ENCODE results near the gene NELL1. TPM values are rescaled to one million over a fixed set of nuclear protein-coding genes. Genes with fewer than 3 reads are reported as not detected.
A peak's percentile ranks its signal among the peaks of the same experiment; 100 is the strongest.

NELL1 gene
- total RNA-seq, 2 donors from 2014 or later, result 1.8 to 10.3 TPM

DNA sequence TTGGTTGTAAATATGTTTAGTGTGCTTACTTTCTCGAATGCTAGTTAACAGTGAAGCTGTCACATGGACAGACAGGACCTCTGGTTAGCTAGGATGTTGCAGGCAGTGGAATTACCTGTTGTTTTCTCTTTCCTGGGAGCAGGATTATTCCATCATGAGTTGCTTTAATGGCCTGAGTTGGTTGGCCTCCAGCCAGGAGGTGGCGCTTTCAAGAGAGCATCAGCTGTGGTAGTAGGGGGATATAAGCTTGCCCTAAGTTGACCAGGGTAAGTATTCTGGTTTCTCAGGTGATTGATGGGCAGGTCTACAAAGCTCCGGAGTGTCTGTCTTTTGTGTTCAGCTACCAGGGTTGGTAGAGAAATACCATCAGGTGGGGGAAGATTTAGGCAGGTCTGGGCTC lies 43.5 kb downstream of the NELL1 start:
- DNase-seq (ENCODE audit: low spot score), result no peak
- H3K4me1 ChIP-seq (replicated peaks), result no peaks in the 10 kb centered on the region
- no peaks in the 10 kb centered on the region for H3K9me3 ChIP-seq
- WGBS, result 66% methylated on average over 3 of the region's 3 CpGs
- H3K36me3 ChIP-seq, result no peaks in the 10 kb centered on the region
- H3K27ac ChIP-seq, result no peak overlapping the region
- no peak overlapping the region for H3K4me3 ChIP-seq
- TF ChIP-seq POLR2A (IDR thresholded peaks at IDR 0.05), result no peak
- no peak for TF ChIP-seq POLR2AphosphoS5 (IDR thresholded peaks at IDR 0.05)
- TF ChIP-seq, protein P1, sequence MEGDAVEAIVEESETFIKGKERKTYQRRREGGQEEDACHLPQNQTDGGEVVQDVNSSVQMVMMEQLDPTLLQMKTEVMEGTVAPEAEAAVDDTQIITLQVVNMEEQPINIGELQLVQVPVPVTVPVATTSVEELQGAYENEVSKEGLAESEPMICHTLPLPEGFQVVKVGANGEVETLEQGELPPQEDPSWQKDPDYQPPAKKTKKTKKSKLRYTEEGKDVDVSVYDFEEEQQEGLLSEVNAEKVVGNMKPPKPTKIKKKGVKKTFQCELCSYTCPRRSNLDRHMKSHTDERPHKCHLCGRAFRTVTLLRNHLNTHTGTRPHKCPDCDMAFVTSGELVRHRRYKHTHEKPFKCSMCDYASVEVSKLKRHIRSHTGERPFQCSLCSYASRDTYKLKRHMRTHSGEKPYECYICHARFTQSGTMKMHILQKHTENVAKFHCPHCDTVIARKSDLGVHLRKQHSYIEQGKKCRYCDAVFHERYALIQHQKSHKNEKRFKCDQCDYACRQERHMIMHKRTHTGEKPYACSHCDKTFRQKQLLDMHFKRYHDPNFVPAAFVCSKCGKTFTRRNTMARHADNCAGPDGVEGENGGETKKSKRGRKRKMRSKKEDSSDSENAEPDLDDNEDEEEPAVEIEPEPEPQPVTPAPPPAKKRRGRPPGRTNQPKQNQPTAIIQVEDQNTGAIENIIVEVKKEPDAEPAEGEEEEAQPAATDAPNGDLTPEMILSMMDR (IDR thresholded peaks at IDR 0.05), result no peak
- no peaks in the 10 kb centered on the region for H3K27me3 ChIP-seq (replicated peaks; ENCODE audit: insufficient read depth)
- intact Hi-C loops (cut with DNase I), result no loop called here

DNA sequence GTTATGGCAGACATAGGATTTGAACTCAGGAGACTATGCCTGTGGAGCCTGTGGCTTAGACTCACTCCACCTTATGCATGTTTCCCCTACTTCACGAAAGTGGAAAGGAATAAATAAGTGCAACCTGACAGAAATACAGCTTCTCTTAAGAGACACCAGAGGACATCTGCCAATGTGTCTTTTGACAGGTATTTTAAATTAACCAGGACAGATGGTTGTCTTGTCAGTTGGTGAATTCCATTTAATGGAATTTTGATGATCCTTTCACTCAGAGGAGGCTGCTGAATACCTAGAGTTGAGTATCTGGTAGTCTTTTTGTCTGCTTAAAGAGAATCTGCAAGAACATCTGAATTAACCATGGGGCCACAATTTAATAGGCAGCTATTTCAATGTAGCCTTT lies 46.1 kb downstream of the NELL1 start:
- TF ChIP-seq, protein P1 (IDR thresholded peaks at IDR 0.05), result no peak
- TF ChIP-seq POLR2A (IDR thresholded peaks at IDR 0.05) (no peak), POLR2AphosphoS5 (IDR thresholded peaks at IDR 0.05) (no peak)

DNA sequence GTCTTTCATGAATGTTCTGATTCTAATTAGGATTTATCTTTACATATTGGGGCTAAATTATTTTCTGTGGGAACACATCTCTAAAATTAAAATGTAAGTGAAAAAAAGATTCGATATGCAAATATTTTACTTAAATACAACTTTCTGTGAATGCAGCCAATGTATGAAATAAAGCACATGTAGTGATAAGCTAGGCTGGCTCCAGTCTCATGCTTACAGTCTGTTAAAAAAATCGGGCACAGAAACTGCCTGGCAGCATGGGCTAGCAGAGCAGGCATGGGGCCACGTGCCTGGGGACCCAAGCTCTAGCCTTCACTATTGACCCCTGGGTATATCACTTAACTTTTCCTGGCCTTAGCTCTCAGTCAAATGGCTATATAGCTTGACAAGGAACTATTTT lies 46.5 kb downstream of the NELL1 start:
- H3K4me1 ChIP-seq (replicated peaks), result no peaks in the 10 kb centered on the region
- intact Hi-C loops (cut with DNase I), result no loop called here
- H3K9me3 ChIP-seq, result no peaks in the 10 kb centered on the region
- H3K27ac ChIP-seq, result no peak overlapping the region
- H3K4me3 ChIP-seq, result no peak overlapping the region
- TF ChIP-seq, protein P1 (IDR thresholded peaks at IDR 0.05), result no peak
- TF ChIP-seq POLR2AphosphoS5 (IDR thresholded peaks at IDR 0.05) (no peak), POLR2A (IDR thresholded peaks at IDR 0.05) (no peak)
- no peak for DNase-seq (ENCODE audit: low spot score)
- WGBS, result 90% methylated on average over 3 of the region's 3 CpGs
- H3K36me3 ChIP-seq, result no peaks in the 10 kb centered on the region
- H3K27me3 ChIP-seq (replicated peaks; ENCODE audit: insufficient read depth), result no peaks in the 10 kb centered on the region

More for the DNA sequence above, 46.1 kb downstream of the NELL1 start:
- no peak overlapping the region for H3K4me3 ChIP-seq
- WGBS, result 53% methylated on average over 1 of the region's 1 CpG
- H3K36me3 ChIP-seq, result no peaks in the 10 kb centered on the region
- intact Hi-C loops (cut with DNase I), result no loop called here
- no peak for DNase-seq (ENCODE audit: low spot score)
- no peaks in the 10 kb centered on the region for H3K4me1 ChIP-seq (replicated peaks)
- H3K9me3 ChIP-seq, result no peaks in the 10 kb centered on the region
- no peak overlapping the region for H3K27ac ChIP-seq
- H3K27me3 ChIP-seq (replicated peaks; ENCODE audit: insufficient read depth), result no peaks in the 10 kb centered on the region

DNA sequence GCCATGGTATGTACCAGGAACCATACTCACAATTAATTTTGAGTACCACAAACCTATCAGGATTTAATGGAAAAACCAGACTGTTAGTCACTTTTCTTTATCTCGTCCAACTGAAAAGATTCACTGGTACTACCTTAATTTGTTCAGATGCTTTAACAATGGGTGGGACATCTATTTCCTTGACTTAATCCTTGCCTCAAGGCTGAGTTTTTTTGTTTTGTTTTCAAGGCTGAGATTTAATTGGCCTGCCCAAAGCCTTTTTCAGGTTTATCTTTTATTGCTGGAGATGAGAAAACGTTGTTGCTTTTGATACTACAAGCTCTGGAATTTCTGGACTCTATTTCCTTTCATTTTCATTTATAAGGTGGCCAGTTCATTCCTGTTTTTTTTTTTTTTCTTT lies 50.4 kb downstream of the NELL1 start:
- 36% methylated on average over 2 of the region's 2 CpGs for WGBS

DNA sequence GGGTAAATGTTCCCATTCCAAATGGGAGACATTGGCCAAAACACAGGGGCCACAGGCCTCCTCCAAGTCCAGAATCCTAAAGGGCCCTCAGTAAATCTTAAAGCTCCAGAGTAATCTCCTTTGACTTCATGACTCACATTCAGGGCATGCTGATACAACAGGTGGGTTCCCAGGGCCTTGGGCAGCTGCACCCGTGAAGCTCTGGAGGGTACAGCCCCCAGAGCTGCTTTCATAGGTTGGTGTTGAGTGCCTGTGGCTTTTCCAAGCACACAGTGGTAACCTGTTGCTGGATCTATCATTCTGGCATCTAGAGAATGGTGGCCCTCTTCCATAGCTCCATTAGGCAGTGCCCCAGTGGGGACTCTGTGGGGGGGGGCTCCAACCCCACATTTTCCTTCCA lies 54.0 kb downstream of the NELL1 start:
- DNase-seq (ENCODE audit: low spot score), result no peak
- TF ChIP-seq, protein P1 (IDR thresholded peaks at IDR 0.05), result no peak
- no peak for TF ChIP-seq POLR2AphosphoS5 (IDR thresholded peaks at IDR 0.05)
- no peak for TF ChIP-seq POLR2A (IDR thresholded peaks at IDR 0.05)
- intact Hi-C loops (cut with DNase I), result no loop called here
- Histone ChIP-seq H3K4me3 (no peak overlapping the region), H3K27me3 (replicated peaks; ENCODE audit: insufficient read depth) (no peaks in the 10 kb centered on the region), H3K9me3 (no peaks in the 10 kb centered on the region), H3K36me3 (no peaks in the 10 kb centered on the region), H3K27ac (no peak overlapping the region), H3K4me1 (replicated peaks) (no peaks in the 10 kb centered on the region)
- WGBS, result 57% methylated on average over 1 of the region's 1 CpG

More for the DNA sequence above, 50.4 kb downstream of the NELL1 start:
- H3K27ac ChIP-seq, result peak overlapping the region in 1 of 2 donors; percentile 4
- no peak for TF ChIP-seq POLR2A (IDR thresholded peaks at IDR 0.05)
- DNase-seq (ENCODE audit: low spot score), result no peak
- intact Hi-C loops (cut with DNase I), result no loop called here
- no peak overlapping the region for H3K4me3 ChIP-seq
- no peaks in the 10 kb centered on the region for H3K9me3 ChIP-seq
- no peaks in the 10 kb centered on the region for H3K36me3 ChIP-seq
- no peaks in the 10 kb centered on the region for H3K27me3 ChIP-seq (replicated peaks; ENCODE audit: insufficient read depth)
- no peaks in the 10 kb centered on the region for H3K4me1 ChIP-seq (replicated peaks)

All from prostate gland (tissue), 2 donors.